K562 (cell line): Measurements from ENCODE around the gene CAVIN1. TPM values are rescaled to one million over a fixed set of nuclear protein-coding genes. Genes with fewer than 3 reads are reported as not detected.

Experiments used
- ATAC-seq: fragments of 200-7000 bp; cut with Tn5 transposase; 3 replicates; pipeline ENCODE4 v1.9.1; 2020; ENCODE audit warnings: moderate library complexity
- BruUV-seq: library from RNA; stranded (reverse); fragments of 400-500 nt; replicated peaks from 2 replicates; lab custom pipeline; 2021; lab: Mats Ljungman, UMichigan
- CTCF ChIA-PET: fragments of 300-600 bp; formaldehyde crosslinking; extraction: SDS; loops from one replicate; lab custom pipeline; 2021; ENCODE audit warnings: low intra/inter-chr PET ratio; lab: Yijun Ruan, JAX
- POLR2A ChIA-PET: fragments of 300-600, 350-650 bp; sonication (Branson Sonifier 250); formaldehyde crosslinking; extraction: SDS; loops from one replicate; lab custom pipeline; 2021; ENCODE audit warnings: antibody characterized with exemption, inconsistent platforms; lab: Yijun Ruan, JAX
- DNase-seq, 4 experiments: peaks; one replicate each; pipeline versions ENCODE4 v3.0.0 to v3.0.0-alpha.2; 2011 to 2018; ENCODE audit warnings: low spot score in 3 of 4, mixed read lengths in 3 of 4; ENCODE audit errors: extremely low read depth in 1 of 4
- FAIRE-seq: peaks from 2 replicates; lab custom pipeline; 2011; peaks lifted over from hg19 to GRCh38; lab: Jason Lieb, UNC
- H2AFZ ChIP-seq: 2 replicates; pipeline ENCODE4 v1.6.0; 2011; ENCODE audit warnings: low read depth, low read length, control low read depth, inconsistent platforms
- H3K27ac ChIP-seq: fragments of 200-600 bp; 3 replicates; pipeline ENCODE4 v1.8.0; 2011; ENCODE audit warnings: low read depth, mild to moderate bottlenecking, control low read depth, inconsistent platforms, low read length, moderate library complexity, mixed read lengths; ENCODE audit errors: extremely low read depth
- H3K27me3 ChIP-seq, 2 experiments: fragments of 300-600 bp in 1 of 2; 2 replicates in 1 of 2; 3 replicates in 1 of 2; pipeline versions ENCODE4 v1.6.0 to v1.8.0; 2011; ENCODE audit warnings: inconsistent platforms in 2 of 2, low read length in 2 of 2, mild to moderate bottlenecking in 1 of 2, mixed read lengths in 1 of 2, moderate library complexity in 1 of 2; ENCODE audit not compliant: control insufficient read depth in 2 of 2, insufficient read depth in 2 of 2
- H3K36me3 ChIP-seq: fragments of 300-600 bp; 3 replicates; pipeline ENCODE4 v1.8.0; 2011; ENCODE audit warnings: mild to moderate bottlenecking, low read length, inconsistent platforms; ENCODE audit not compliant: control insufficient read depth, insufficient read depth
- H3K4me1 ChIP-seq, 2 experiments: fragments of 200-600 bp in 1 of 2; replicated peaks in 1 of 2; 2 replicates in 1 of 2; 3 replicates in 1 of 2; pipeline versions ENCODE4 v1.5.1 to v1.8.0; 2011; ENCODE audit warnings: inconsistent platforms in 2 of 2, low read length in 2 of 2, mild to moderate bottlenecking in 1 of 2, mixed read lengths in 1 of 2, moderate library complexity in 1 of 2; ENCODE audit not compliant: control insufficient read depth in 2 of 2, insufficient read depth in 2 of 2
- H3K4me2 ChIP-seq: 2 replicates; pipeline ENCODE4 v1.6.1; 2011; ENCODE audit warnings: low read length, control low read depth, inconsistent platforms, mixed read lengths; ENCODE audit not compliant: insufficient read depth
- H3K4me3 ChIP-seq: fragments of 200-600 bp; sonication (generic), shearing (Covaris generic); 2 replicates; pipeline ENCODE4 v1.5.1; 2016; ENCODE audit warnings: control low read depth, inconsistent platforms
- H3K79me2 ChIP-seq: fragments of 200-600 bp; 3 replicates; pipeline ENCODE4 v1.8.0; 2011; ENCODE audit warnings: low read length, inconsistent platforms; ENCODE audit not compliant: control insufficient read depth, insufficient read depth
- H3K9ac ChIP-seq, 2 experiments: 2 replicates each; pipeline versions ENCODE4 v1.6.0 to v1.6.1; 2011; ENCODE audit warnings: low read depth in 2 of 2, low read length in 2 of 2, control low read depth in 1 of 2, inconsistent platforms in 1 of 2, mild to moderate bottlenecking in 1 of 2, mixed read lengths in 1 of 2; ENCODE audit not compliant: insufficient read depth in 1 of 2
- H3K9me1 ChIP-seq: one replicate; pipeline ENCODE4 v1.6.0; 2011; ENCODE audit warnings: inconsistent platforms, mild to moderate bottlenecking, low read length, moderate library complexity; ENCODE audit not compliant: control insufficient read depth, insufficient read depth
- H3K9me3 ChIP-seq: replicated peaks from 2 replicates; pipeline ENCODE4 v1.5.1; 2011; ENCODE audit warnings: low read depth, low read length, inconsistent platforms; ENCODE audit not compliant: control insufficient read depth, insufficient read depth
- H4K20me1 ChIP-seq: replicated peaks from 2 replicates; pipeline ENCODE4 v1.6.1; 2011; ENCODE audit warnings: low read length, inconsistent platforms, mixed read lengths; ENCODE audit not compliant: control insufficient read depth, insufficient read depth
- DPF2 ChIP-seq: fragments of 450-650 bp; IDR thresholded peaks from 2 replicates; pipeline ENCODE4 v1.6.1; 2016
- ELF2 ChIP-seq: fragments of 250-450 bp; sonication (Bioruptor Pico); IDR thresholded peaks from 2 replicates; pipeline ENCODE4 v1.5.0; 2021; ENCODE audit warnings: mild to moderate bottlenecking
- ESRRB ChIP-seq: fragments of 250-450 bp; sonication (Bioruptor Pico); IDR thresholded peaks from 2 replicates; pipeline ENCODE4 v1.5.0; 2020; ENCODE audit warnings: mild to moderate bottlenecking, moderate library complexity, borderline replicate concordance
- HDAC2 ChIP-seq: fragments of 450-650 bp; IDR thresholded peaks from 2 replicates; pipeline ENCODE4 v1.6.1; 2016; ENCODE audit warnings: mild to moderate bottlenecking
- IFI16 ChIP-seq: fragments of 250-450 bp; sonication (Bioruptor Pico); IDR thresholded peaks from 2 replicates; pipeline ENCODE4 v2.1.2; 2022; ENCODE audit warnings: mild to moderate bottlenecking, inconsistent platforms
- ZC3H11A ChIP-seq: IDR thresholded peaks from 2 replicates; pipeline ENCODE4 v1.6.1; 2012; ENCODE audit warnings: low read depth, low read length, improper control_type of control experiment
- WGBS: fragments of 100-300 bp; shearing (Covaris generic); methylation state at CpG from one replicate; pipeline ENCODE4 v1.1.6; 2016; ENCODE audit warnings: low coverage, mixed read lengths; ENCODE audit not compliant: insufficient coverage; ENCODE audit errors: missing lambda C conversion rate; 5-methylcytosine and 5-hydroxymethylcytosine counted together
- in situ Hi-C: fragments of 300-500 bp; cut with MboI; formaldehyde crosslinking; loops from 4 replicates; pipeline ENCODE4 v1.15.0; 2018; ENCODE audit warnings: inconsistent platforms, mixed read lengths
- intact Hi-C: fragments of 100-400 bp; cut with micrococcal nuclease; formaldehyde crosslinking; loops from 2 replicates; pipeline ENCODE4 v1.14.2; 2022
- polyA plus RNA-seq, 8 experiments: library from polyadenylated mRNA; depleted of rRNA in 4 of 8; stranded (reverse) in 5 of 8; unstranded in 3 of 8; fragments of >200 nt; fragmentation: Nextera tagmentation in 2 of 8; fragmentation: Illumina TruSeq in 1 of 8; extraction: Ambion mirVana in 2 of 8; extraction: Trizol in 1 of 8; gene quantifications; 2 replicates each; pipeline versions ENCODE4 v1.2.1 to v1.2.3, GENCODE V29; 2011 to 2014; ENCODE audit warnings: inconsistent platforms in 1 of 8, missing spikeins in 1 of 8
- total RNA-seq, 7 experiments: library from RNA; depleted of rRNA in 6 of 7; stranded (reverse); fragments of >200 nt in 6 of 7; fragmentation: Illumina TruSeq in 2 of 7; extraction: Trizol in 2 of 7; gene quantifications; 2 replicates each; pipeline versions ENCODE4 v1.2.1 to v1.2.3, GENCODE V29; 2011 to 2021; ENCODE audit warnings: low replicate concordance in 1 of 7
- TF ChIP-seq, protein P1 (sequence below): fragments of 450-650 bp; IDR thresholded peaks from 2 replicates; pipeline ENCODE4 v1.6.1; 2016; ENCODE audit warnings: mild to moderate bottlenecking, moderate library complexity
- TF ChIP-seq, protein P2 (sequence below): fragments of 200-800 bp; sonication (Bioruptor generic); IDR thresholded peaks from 2 replicates; pipeline ENCODE4 v1.6.1; 2017; ENCODE audit warnings: missing genetic modification characterization, missing compliant biosample characterization

CAVIN1 gene
- total and polyA plus RNA-seq, 9 of the 15 experiments (the other 6 are each of a cell fraction or from before 2014, with no cell fraction given) = 6.8 to 162 (median 74.5) TPM

DNA sequence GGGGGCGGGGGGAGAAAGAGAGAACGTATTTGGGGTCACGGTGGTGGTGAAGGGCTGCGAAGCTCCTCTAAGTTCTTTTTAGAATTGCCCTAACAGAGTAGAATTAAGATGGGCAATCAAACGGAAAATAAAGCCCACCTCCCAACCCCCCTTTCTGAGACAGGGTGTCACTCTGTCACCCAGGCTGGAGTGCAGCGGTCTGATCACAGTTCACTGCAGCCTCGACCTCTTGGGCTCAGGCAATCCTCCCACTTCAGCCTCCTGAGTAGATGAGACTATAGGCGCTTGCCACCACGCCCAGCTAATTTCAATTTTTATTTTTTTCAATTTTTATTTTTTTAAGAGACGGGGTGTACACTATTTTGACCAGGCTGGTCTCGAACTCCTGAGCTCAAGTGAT, 710 bp upstream of the CAVIN1 start:
- H3K27ac ChIP-seq = no peak overlapping the region
- ATAC-seq = no peak
- DNase-seq = no peak
- no peak for TF ChIP-seq ESRRB
- TF ChIP-seq ELF2 (CRISPR knock-in tag) = no peak
- TF ChIP-seq, protein P1, sequence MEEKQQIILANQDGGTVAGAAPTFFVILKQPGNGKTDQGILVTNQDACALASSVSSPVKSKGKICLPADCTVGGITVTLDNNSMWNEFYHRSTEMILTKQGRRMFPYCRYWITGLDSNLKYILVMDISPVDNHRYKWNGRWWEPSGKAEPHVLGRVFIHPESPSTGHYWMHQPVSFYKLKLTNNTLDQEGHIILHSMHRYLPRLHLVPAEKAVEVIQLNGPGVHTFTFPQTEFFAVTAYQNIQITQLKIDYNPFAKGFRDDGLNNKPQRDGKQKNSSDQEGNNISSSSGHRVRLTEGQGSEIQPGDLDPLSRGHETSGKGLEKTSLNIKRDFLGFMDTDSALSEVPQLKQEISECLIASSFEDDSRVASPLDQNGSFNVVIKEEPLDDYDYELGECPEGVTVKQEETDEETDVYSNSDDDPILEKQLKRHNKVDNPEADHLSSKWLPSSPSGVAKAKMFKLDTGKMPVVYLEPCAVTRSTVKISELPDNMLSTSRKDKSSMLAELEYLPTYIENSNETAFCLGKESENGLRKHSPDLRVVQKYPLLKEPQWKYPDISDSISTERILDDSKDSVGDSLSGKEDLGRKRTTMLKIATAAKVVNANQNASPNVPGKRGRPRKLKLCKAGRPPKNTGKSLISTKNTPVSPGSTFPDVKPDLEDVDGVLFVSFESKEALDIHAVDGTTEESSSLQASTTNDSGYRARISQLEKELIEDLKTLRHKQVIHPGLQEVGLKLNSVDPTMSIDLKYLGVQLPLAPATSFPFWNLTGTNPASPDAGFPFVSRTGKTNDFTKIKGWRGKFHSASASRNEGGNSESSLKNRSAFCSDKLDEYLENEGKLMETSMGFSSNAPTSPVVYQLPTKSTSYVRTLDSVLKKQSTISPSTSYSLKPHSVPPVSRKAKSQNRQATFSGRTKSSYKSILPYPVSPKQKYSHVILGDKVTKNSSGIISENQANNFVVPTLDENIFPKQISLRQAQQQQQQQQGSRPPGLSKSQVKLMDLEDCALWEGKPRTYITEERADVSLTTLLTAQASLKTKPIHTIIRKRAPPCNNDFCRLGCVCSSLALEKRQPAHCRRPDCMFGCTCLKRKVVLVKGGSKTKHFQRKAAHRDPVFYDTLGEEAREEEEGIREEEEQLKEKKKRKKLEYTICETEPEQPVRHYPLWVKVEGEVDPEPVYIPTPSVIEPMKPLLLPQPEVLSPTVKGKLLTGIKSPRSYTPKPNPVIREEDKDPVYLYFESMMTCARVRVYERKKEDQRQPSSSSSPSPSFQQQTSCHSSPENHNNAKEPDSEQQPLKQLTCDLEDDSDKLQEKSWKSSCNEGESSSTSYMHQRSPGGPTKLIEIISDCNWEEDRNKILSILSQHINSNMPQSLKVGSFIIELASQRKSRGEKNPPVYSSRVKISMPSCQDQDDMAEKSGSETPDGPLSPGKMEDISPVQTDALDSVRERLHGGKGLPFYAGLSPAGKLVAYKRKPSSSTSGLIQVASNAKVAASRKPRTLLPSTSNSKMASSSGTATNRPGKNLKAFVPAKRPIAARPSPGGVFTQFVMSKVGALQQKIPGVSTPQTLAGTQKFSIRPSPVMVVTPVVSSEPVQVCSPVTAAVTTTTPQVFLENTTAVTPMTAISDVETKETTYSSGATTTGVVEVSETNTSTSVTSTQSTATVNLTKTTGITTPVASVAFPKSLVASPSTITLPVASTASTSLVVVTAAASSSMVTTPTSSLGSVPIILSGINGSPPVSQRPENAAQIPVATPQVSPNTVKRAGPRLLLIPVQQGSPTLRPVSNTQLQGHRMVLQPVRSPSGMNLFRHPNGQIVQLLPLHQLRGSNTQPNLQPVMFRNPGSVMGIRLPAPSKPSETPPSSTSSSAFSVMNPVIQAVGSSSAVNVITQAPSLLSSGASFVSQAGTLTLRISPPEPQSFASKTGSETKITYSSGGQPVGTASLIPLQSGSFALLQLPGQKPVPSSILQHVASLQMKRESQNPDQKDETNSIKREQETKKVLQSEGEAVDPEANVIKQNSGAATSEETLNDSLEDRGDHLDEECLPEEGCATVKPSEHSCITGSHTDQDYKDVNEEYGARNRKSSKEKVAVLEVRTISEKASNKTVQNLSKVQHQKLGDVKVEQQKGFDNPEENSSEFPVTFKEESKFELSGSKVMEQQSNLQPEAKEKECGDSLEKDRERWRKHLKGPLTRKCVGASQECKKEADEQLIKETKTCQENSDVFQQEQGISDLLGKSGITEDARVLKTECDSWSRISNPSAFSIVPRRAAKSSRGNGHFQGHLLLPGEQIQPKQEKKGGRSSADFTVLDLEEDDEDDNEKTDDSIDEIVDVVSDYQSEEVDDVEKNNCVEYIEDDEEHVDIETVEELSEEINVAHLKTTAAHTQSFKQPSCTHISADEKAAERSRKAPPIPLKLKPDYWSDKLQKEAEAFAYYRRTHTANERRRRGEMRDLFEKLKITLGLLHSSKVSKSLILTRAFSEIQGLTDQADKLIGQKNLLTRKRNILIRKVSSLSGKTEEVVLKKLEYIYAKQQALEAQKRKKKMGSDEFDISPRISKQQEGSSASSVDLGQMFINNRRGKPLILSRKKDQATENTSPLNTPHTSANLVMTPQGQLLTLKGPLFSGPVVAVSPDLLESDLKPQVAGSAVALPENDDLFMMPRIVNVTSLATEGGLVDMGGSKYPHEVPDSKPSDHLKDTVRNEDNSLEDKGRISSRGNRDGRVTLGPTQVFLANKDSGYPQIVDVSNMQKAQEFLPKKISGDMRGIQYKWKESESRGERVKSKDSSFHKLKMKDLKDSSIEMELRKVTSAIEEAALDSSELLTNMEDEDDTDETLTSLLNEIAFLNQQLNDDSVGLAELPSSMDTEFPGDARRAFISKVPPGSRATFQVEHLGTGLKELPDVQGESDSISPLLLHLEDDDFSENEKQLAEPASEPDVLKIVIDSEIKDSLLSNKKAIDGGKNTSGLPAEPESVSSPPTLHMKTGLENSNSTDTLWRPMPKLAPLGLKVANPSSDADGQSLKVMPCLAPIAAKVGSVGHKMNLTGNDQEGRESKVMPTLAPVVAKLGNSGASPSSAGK = no peak
- no peak for TF ChIP-seq ZC3H11A
- TF ChIP-seq DPF2 = no peak
- TF ChIP-seq IFI16 = no peak
- TF ChIP-seq, protein P2, sequence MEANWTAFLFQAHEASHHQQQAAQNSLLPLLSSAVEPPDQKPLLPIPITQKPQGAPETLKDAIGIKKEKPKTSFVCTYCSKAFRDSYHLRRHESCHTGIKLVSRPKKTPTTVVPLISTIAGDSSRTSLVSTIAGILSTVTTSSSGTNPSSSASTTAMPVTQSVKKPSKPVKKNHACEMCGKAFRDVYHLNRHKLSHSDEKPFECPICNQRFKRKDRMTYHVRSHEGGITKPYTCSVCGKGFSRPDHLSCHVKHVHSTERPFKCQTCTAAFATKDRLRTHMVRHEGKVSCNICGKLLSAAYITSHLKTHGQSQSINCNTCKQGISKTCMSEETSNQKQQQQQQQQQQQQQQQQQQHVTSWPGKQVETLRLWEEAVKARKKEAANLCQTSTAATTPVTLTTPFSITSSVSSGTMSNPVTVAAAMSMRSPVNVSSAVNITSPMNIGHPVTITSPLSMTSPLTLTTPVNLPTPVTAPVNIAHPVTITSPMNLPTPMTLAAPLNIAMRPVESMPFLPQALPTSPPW = no peak
- TF ChIP-seq HDAC2 = no peak
- H4K20me1 ChIP-seq = peaks cover 12% of the 10 kb centered on the region; the same call in 1 of the 2 replicates
- ChIA-PET CTCF (no interaction called here), POLR2A (interaction anchor here (0.6 to 2.2 kb wide), 10 partner anchors 9 to 359 kb away, joined by 3 to 9 read pairs (median 5); no protein-coding TSS in a partner anchor)
- no peaks in the 10 kb centered on the region for H3K9me1 ChIP-seq
- H2AFZ ChIP-seq = no peak overlapping the region
- H3K36me3 ChIP-seq = peaks cover 22% of the 10 kb centered on the region; the same call in 2 of the 3 replicates
- in situ Hi-C loops = loop anchor here (5.0 kb wide), 1 partner anchor 104 kb away; no protein-coding TSS in a partner anchor
- no peak overlapping the region for H3K9ac ChIP-seq
- H3K4me2 ChIP-seq = no peak overlapping the region
- H3K27me3 ChIP-seq = no peaks in the 10 kb centered on the region
- H3K4me3 ChIP-seq = peak overlapping the region; percentile 64
- BruUV-seq = no TSS peak
- peaks cover 43% of the 10 kb centered on the region for H3K79me2 ChIP-seq
- peaks cover 25 to 33% of the 10 kb centered on the region in 2 experiments; a peak in 4 of 5 replicates for H3K4me1 ChIP-seq
- intact Hi-C loops = loop anchor here (2.0 kb wide), 1 partner anchor 35 kb away; the partner anchor contains the start of gene ATP6V0A1
- H3K9me3 ChIP-seq = no peaks in the 10 kb centered on the region
- no peak for FAIRE-seq
- WGBS = 64% methylated on average over 7 of the region's 11 CpGs
